ENCODE data around the gene MNS1.

DNA sequence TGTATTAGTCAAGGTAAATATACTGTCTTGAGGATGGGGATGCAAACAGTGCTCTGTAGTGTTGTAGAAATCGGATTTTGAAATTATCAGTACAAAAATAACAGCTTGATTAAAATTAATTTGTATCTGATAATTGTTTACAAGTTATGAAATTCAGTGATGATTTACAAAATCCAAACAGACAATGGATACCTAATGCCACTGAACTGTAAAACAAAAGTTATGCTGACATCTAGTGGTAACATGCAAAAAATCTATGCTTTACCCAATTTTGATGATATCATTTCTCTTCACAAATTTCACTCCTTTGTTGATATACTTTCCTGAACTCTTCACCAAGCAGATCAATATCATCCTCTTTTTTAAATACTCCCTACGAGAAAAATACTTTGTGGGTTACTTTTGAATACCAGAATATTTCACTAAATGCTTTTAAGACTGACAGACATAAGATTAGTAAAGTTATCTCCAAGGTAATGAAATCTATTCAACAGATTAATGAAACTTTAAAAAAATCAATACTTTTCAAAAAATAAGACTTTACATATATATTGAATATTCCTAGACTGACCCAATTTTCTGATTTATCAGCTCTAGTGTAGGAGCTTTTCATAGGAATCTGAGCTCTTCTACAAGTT is 36.0 kb downstream of the MNS1 start:
- TF ChIP-seq EZH2 (IDR thresholded peaks at IDR 0.05; ENCODE audit: borderline replicate concordance) (no peak), EZH2phosphoT487 (IDR thresholded peaks at IDR 0.05; ENCODE audit: low read depth, severe bottlenecking, unreplicated experiment) (no peak)
- TF ChIP-seq, protein P1, sequence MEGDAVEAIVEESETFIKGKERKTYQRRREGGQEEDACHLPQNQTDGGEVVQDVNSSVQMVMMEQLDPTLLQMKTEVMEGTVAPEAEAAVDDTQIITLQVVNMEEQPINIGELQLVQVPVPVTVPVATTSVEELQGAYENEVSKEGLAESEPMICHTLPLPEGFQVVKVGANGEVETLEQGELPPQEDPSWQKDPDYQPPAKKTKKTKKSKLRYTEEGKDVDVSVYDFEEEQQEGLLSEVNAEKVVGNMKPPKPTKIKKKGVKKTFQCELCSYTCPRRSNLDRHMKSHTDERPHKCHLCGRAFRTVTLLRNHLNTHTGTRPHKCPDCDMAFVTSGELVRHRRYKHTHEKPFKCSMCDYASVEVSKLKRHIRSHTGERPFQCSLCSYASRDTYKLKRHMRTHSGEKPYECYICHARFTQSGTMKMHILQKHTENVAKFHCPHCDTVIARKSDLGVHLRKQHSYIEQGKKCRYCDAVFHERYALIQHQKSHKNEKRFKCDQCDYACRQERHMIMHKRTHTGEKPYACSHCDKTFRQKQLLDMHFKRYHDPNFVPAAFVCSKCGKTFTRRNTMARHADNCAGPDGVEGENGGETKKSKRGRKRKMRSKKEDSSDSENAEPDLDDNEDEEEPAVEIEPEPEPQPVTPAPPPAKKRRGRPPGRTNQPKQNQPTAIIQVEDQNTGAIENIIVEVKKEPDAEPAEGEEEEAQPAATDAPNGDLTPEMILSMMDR (IDR thresholded peaks at IDR 0.05; ENCODE audit: poor library complexity): peak; percentile 68
